Activated CD8-positive, alpha-beta T cell treated with anti-CD3 and anti-CD28 coated beads for 36 hours (primary cell): ENCODE results near the gene GNPNAT1. TPM values are rescaled to one million over a fixed set of nuclear protein-coding genes. Genes with fewer than 3 reads are reported as not detected.

Experiments
- ATAC-seq: fragments of 200-7000 bp; cut with Tn5 transposase; one replicate; pipeline ENCODE4 v1.10.0; 2021; ENCODE audit warnings: mild to moderate bottlenecking, moderate library complexity
- CTCF ChIA-PET: fragments of 350-600 bp; sonication (Branson Sonifier 250); formaldehyde crosslinking; loops from one replicate; lab custom pipeline; 2021; ENCODE audit warnings: antibody characterized with exemption; lab: Charles Lee
- POLR2A ChIA-PET: fragments of 350-600 bp; sonication (Branson Sonifier 250); formaldehyde crosslinking; loops from one replicate; lab custom pipeline; 2021; ENCODE audit warnings: antibody characterized with exemption; lab: Charles Lee
- DNase-seq: peaks from one replicate; pipeline ENCODE4 v3.0.0-alpha.2; 2020
- H3K27ac Mint-ChIP-seq: one replicate; pipeline ENCODE4 v1.8.0; 2021; ENCODE audit warnings: mild to moderate bottlenecking, mixed read lengths
- H3K27me3 Mint-ChIP-seq: one replicate; pipeline ENCODE4 v1.8.0; 2021; ENCODE audit warnings: mixed read lengths
- H3K36me3 Mint-ChIP-seq: one replicate; pipeline ENCODE4 v1.8.0; 2021; ENCODE audit warnings: low read depth, mixed read lengths
- H3K4me1 Mint-ChIP-seq: one replicate; pipeline ENCODE4 v1.8.0; 2021; ENCODE audit warnings: low read depth, mixed read lengths
- H3K4me3 Mint-ChIP-seq: one replicate; pipeline ENCODE4 v1.8.0; 2021; ENCODE audit warnings: mild to moderate bottlenecking, moderate library complexity, mixed read lengths
- H3K9me3 Mint-ChIP-seq: one replicate; pipeline ENCODE4 v1.8.0; 2021; ENCODE audit warnings: mixed read lengths
- CTCF ChIP-seq: fragments of 200-600 bp; IDR thresholded peaks from one replicate; pipeline ENCODE4 v1.8.0; 2022; ENCODE audit warnings: antibody characterized with exemption, mild to moderate bottlenecking
- intact Hi-C: fragments of 100-400 bp; cut with micrococcal nuclease; formaldehyde crosslinking; loops from one replicate; pipeline ENCODE4 v1.10.0; 2022
- total RNA-seq, 2 experiments: library from RNA; stranded (reverse); gene quantifications; one replicate each; pipeline ENCODE4 v1.2.3, GENCODE V29; 2021

GNPNAT1 gene
- 10 to 100 TPM; 30.2 to 33.1 TPM for total RNA-seq

GRCh38 chr14:52791223-52792096 lies at the start of gene GNPNAT1:
Gene GNPNAT1 (minus strand): TSS chr14:52791607. CDS start chr14:52784650, 6,957 bp downstream.
- no peak for TF ChIP-seq CTCF
- intact Hi-C loops, result no loop called here
- Mint-ChIP-seq H3K27me3 (no peaks in the 10 kb centered on the region), H3K4me3 (peak within 1 kb of the TSS; percentile 91), H3K4me1 (peaks cover 37% of the 10 kb centered on the region), H3K27ac (peak within 1 kb of the TSS; percentile 72), H3K36me3 (peaks cover 19% of the 10 kb centered on the region), H3K9me3 (peaks cover 1% of the 10 kb centered on the region)
- ChIA-PET POLR2A (interaction anchor here (1.0 to 1.6 kb wide), 3 partner anchors 50 to 229 kb away, joined by 3 to 6 read pairs (median 4); partner anchors contain the start of gene ERO1A), CTCF (interaction anchor here (1.2 kb wide), 1 partner anchor 514 kb away, joined by 3 read pairs; no protein-coding TSS in a partner anchor)
- DNase-seq, result peak; percentile 85
- peak; percentile 91 for ATAC-seq

- H3K27me3 Mint-ChIP-seq, result no peaks in the 10 kb centered on the region
- CTCF ChIA-PET, result no interaction called here
- no peaks in the 10 kb centered on the region for H3K4me1 Mint-ChIP-seq
- POLR2A ChIA-PET, result no interaction called here
- no peak for TF ChIP-seq CTCF
- H3K36me3 Mint-ChIP-seq, result no peaks in the 10 kb centered on the region
- no peak overlapping the region for H3K4me3 Mint-ChIP-seq
- H3K27ac Mint-ChIP-seq, result no peak overlapping the region
- no peak for ATAC-seq
- no peak for DNase-seq
- H3K9me3 Mint-ChIP-seq, result no peaks in the 10 kb centered on the region
- intact Hi-C loops, result no loop called here
These were observed 49.5 kb upstream of the GNPNAT1 start for GRCh38 chr14:52840877-52841276.

GRCh38 chr14:52837451-52837850 lies 46.0 kb upstream of the GNPNAT1 start:
- TF ChIP-seq CTCF, result no peak
- H3K36me3 Mint-ChIP-seq, result no peaks in the 10 kb centered on the region
- no peak overlapping the region for H3K4me3 Mint-ChIP-seq
- no peaks in the 10 kb centered on the region for H3K9me3 Mint-ChIP-seq
- H3K27me3 Mint-ChIP-seq, result no peaks in the 10 kb centered on the region
- H3K4me1 Mint-ChIP-seq, result no peaks in the 10 kb centered on the region
- DNase-seq (no peak), ATAC-seq (no peak)
- ChIA-PET CTCF (no interaction called here), POLR2A (no interaction called here)
- intact Hi-C loops, result no loop called here
- H3K27ac Mint-ChIP-seq, result no peak overlapping the region

- ATAC-seq (no peak), DNase-seq (no peak)
- Mint-ChIP-seq H3K4me3 (no peak overlapping the region), H3K27me3 (no peaks in the 10 kb centered on the region), H3K9me3 (no peaks in the 10 kb centered on the region), H3K36me3 (no peaks in the 10 kb centered on the region), H3K4me1 (no peaks in the 10 kb centered on the region), H3K27ac (no peak overlapping the region)
- intact Hi-C loops, result no loop called here
- TF ChIP-seq CTCF, result no peak
- POLR2A ChIA-PET, result interaction anchor here (0.6 kb wide), 1 partner anchor 360 kb away, joined by 4 read pairs; no protein-coding TSS in a partner anchor
- CTCF ChIA-PET, result interaction anchor here (1.0 kb wide), 1 partner anchor 15 kb away, joined by 3 read pairs; no protein-coding TSS in a partner anchor
These were observed 44.7 kb upstream of the GNPNAT1 start for GRCh38 chr14:52836063-52836462.
